ENCODE data around the gene CCNJL. TPM values are rescaled to one million over a fixed set of nuclear protein-coding genes. Genes with fewer than 3 reads are reported as not detected.

CCNJL gene
- total and polyA plus RNA-seq, 7 donors = 0.16 to 18.7 (median 4.7) TPM

- Histone ChIP-seq H3K27me3 (no peaks in the 10 kb centered on the region), H3K36me3 (no peaks in the 10 kb centered on the region), H3K4me3 (no peak overlapping the region), H3K4me1 (no peaks in the 10 kb centered on the region), H3K9me3 (no peaks in the 10 kb centered on the region), H3K27ac (no peak overlapping the region)
- intact Hi-C loops (cut with DNase I) = no loop called here
- no peak for DNase-seq
- TF ChIP-seq POLR2AphosphoS5 (IDR thresholded peaks at IDR 0.05) (no peak), POLR2A (IDR thresholded peaks at IDR 0.05) (no peak), EP300 (IDR thresholded peaks at IDR 0.05) (no peak), CTCF (IDR thresholded peaks at IDR 0.05) (no peak)
- 49 to 71% methylated on average over 4 of the region's 4 CpGs for WGBS, 2 donors
Observed at GRCh38 chr5:160219356-160219755, 93.0 kb downstream of the CCNJL start.

GRCh38 chr5:160213537-160213936, 98.8 kb downstream of the CCNJL start:
- Histone ChIP-seq H3K4me1 (no peaks in the 10 kb centered on the region), H3K4me3 (no peak overlapping the region), H3K36me3 (no peaks in the 10 kb centered on the region), H3K9me3 (no peaks in the 10 kb centered on the region), H3K27ac (no peak overlapping the region), H3K27me3 (no peaks in the 10 kb centered on the region)
- TF ChIP-seq CTCF (IDR thresholded peaks at IDR 0.05) = no peak
- TF ChIP-seq POLR2A (IDR thresholded peaks at IDR 0.05) = no peak
- TF ChIP-seq EP300 (IDR thresholded peaks at IDR 0.05) = no peak
- no peak for TF ChIP-seq POLR2AphosphoS5 (IDR thresholded peaks at IDR 0.05)
- intact Hi-C loops (cut with DNase I) = no loop called here
- no peak for DNase-seq
- WGBS, 2 donors = 85 to 86% methylated on average over 5 of the region's 5 CpGs

GRCh38 chr5:160211352-160211751, 101.0 kb downstream of the CCNJL start:
- H3K4me3 ChIP-seq = no peak overlapping the region
- H3K36me3 ChIP-seq = no peaks in the 10 kb centered on the region
- no peaks in the 10 kb centered on the region for H3K27me3 ChIP-seq
- intact Hi-C loops (cut with DNase I) = no loop called here
- no peak for TF ChIP-seq POLR2A (IDR thresholded peaks at IDR 0.05)
- H3K27ac ChIP-seq = no peak overlapping the region
- no peaks in the 10 kb centered on the region for H3K9me3 ChIP-seq
- H3K4me1 ChIP-seq = no peaks in the 10 kb centered on the region
- DNase-seq = no peak
- 36 to 53% methylated on average over 2 of the region's 2 CpGs for WGBS, 2 donors

GRCh38 chr5:160210606-160211005, 101.8 kb downstream of the CCNJL start:
- Histone ChIP-seq H3K4me1 (no peaks in the 10 kb centered on the region), H3K27me3 (no peaks in the 10 kb centered on the region), H3K9me3 (no peaks in the 10 kb centered on the region), H3K4me3 (no peak overlapping the region), H3K36me3 (no peaks in the 10 kb centered on the region), H3K27ac (no peak overlapping the region)
- WGBS, 2 donors = 91 to 93% methylated on average over 9 of the region's 9 CpGs
- intact Hi-C loops (cut with DNase I) = no loop called here
- DNase-seq = no peak
- TF ChIP-seq POLR2A (IDR thresholded peaks at IDR 0.05) (no peak), POLR2AphosphoS5 (IDR thresholded peaks at IDR 0.05) (no peak), EP300 (IDR thresholded peaks at IDR 0.05) (no peak), CTCF (IDR thresholded peaks at IDR 0.05) (no peak)

GRCh38 chr5:160209917-160210316, 102.4 kb downstream of the CCNJL start:
- DNase-seq = no peak
- Histone ChIP-seq H3K36me3 (no peaks in the 10 kb centered on the region), H3K4me3 (no peak overlapping the region), H3K4me1 (no peaks in the 10 kb centered on the region), H3K27me3 (no peaks in the 10 kb centered on the region), H3K27ac (no peak overlapping the region), H3K9me3 (no peaks in the 10 kb centered on the region)
- 29 to 74% methylated on average over 2 of the region's 2 CpGs for WGBS, 2 donors
- intact Hi-C loops (cut with DNase I) = no loop called here
- no peak for TF ChIP-seq POLR2A (IDR thresholded peaks at IDR 0.05)
- no peak for TF ChIP-seq CTCF (IDR thresholded peaks at IDR 0.05)
- TF ChIP-seq EP300 (IDR thresholded peaks at IDR 0.05) = no peak

Data from sigmoid colon (tissue), 7 donors.